ENCODE data around the gene CRY2. TPM values are rescaled to one million over a fixed set of nuclear protein-coding genes. Genes with fewer than 3 reads are reported as not detected.

The CRY2 gene
- total RNA-seq, 4 donors from 2014 or later, result 36.4 to 85.9 (median 37.9) TPM

DNA sequence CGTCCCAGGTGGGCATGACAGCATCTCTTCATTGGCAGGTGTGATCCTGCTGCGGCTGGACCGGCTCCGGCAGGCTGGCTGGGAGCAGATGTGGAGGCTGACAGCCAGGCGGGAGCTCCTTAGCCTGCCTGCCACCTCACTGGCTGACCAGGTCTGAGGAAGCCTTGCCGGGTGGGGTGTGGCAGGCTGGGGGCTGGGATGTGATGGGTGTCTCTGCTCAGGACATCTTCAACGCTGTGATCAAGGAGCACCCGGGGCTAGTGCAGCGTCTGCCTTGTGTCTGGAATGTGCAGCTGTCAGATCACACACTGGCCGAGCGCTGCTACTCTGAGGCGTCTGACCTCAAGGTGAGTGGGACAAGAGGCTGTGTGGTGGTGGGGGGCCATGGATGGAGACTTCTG is 78.7 kb downstream of the CRY2 start:
- TF ChIP-seq, protein P1, sequence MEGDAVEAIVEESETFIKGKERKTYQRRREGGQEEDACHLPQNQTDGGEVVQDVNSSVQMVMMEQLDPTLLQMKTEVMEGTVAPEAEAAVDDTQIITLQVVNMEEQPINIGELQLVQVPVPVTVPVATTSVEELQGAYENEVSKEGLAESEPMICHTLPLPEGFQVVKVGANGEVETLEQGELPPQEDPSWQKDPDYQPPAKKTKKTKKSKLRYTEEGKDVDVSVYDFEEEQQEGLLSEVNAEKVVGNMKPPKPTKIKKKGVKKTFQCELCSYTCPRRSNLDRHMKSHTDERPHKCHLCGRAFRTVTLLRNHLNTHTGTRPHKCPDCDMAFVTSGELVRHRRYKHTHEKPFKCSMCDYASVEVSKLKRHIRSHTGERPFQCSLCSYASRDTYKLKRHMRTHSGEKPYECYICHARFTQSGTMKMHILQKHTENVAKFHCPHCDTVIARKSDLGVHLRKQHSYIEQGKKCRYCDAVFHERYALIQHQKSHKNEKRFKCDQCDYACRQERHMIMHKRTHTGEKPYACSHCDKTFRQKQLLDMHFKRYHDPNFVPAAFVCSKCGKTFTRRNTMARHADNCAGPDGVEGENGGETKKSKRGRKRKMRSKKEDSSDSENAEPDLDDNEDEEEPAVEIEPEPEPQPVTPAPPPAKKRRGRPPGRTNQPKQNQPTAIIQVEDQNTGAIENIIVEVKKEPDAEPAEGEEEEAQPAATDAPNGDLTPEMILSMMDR (IDR thresholded peaks at IDR 0.05 in 4 of 5, conservative IDR thresholded peaks at IDR 0.05 in 1 of 5), result no peak
- TF ChIP-seq POLR2A (IDR thresholded peaks at IDR 0.05), result no peak
- in situ Hi-C loops (cut with MboI; ENCODE audit: low sequenced_read_pairs in 4 of 4), result no loop called here
- no peak overlapping the region for H3K4me3 ChIP-seq
- ATAC-seq (no peak), DNase-seq (no peak)
- peaks cover 27 to 42% (median 33%) of the 10 kb centered on the region in 3 donors for H3K27me3 ChIP-seq
- no peaks in the 10 kb centered on the region for H3K9me3 ChIP-seq
- H3K36me3 ChIP-seq, result no peaks in the 10 kb centered on the region
- no peak overlapping the region for H3K27ac ChIP-seq
- intact Hi-C loops (cut with DNase I; ENCODE audit: low total_unique reads), result no loop called here
- peaks cover 9 to 10% of the 10 kb centered on the region in 2 donors for H3K4me1 ChIP-seq

- no peaks in the 10 kb centered on the region for H3K9me3 ChIP-seq
- intact Hi-C loops (cut with DNase I; ENCODE audit: low total_unique reads) (no loop called here), in situ Hi-C loops (cut with MboI; ENCODE audit: low sequenced_read_pairs in 4 of 4) (no loop called here)
- H3K27ac ChIP-seq, result no peak overlapping the region
- H3K27me3 ChIP-seq, result peaks cover 27 to 42% (median 32%) of the 10 kb centered on the region in 3 donors
- DNase-seq (no peak), ATAC-seq (no peak)
- peaks cover 9 to 10% of the 10 kb centered on the region in 2 donors for H3K4me1 ChIP-seq
- TF ChIP-seq, protein P1 (IDR thresholded peaks at IDR 0.05 in 4 of 5, conservative IDR thresholded peaks at IDR 0.05 in 1 of 5), result no peak
- TF ChIP-seq POLR2A (IDR thresholded peaks at IDR 0.05), result no peak
- no peaks in the 10 kb centered on the region for H3K36me3 ChIP-seq
- H3K4me3 ChIP-seq, result no peak overlapping the region
Observed at GRCh38 chr11:45926536-45927331, 79.5 kb downstream of the CRY2 start.

DNA sequence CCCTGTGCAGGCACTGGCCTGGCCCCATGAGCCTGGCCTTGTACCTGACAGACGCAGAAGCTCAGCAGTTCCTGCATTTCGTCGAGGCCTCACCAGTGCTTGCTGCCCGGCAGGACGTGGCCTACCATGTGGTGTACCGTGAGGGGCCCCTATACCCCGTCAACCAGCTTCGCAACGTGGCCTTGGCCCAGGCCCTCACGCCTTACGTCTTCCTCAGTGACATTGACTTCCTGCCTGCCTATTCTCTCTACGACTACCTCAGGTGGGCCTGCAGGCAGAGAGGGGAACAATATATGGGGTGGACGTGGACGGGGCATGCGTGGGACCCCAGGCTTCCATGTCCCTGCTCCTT is 80.0 kb downstream of the CRY2 start:
- peaks cover 23 to 38% (median 26%) of the 10 kb centered on the region in 3 donors for H3K27me3 ChIP-seq
- no peak for TF ChIP-seq POLR2A (IDR thresholded peaks at IDR 0.05)
- TF ChIP-seq, protein P1 (IDR thresholded peaks at IDR 0.05 in 4 of 5, conservative IDR thresholded peaks at IDR 0.05 in 1 of 5), result no peak
- no peaks in the 10 kb centered on the region for H3K9me3 ChIP-seq
- ATAC-seq, result no peak
- H3K4me3 ChIP-seq, result no peak overlapping the region
- no peak overlapping the region for H3K27ac ChIP-seq
- in situ Hi-C loops (cut with MboI; ENCODE audit: low sequenced_read_pairs in 4 of 4), result no loop called here
- DNase-seq, result no peak
- intact Hi-C loops (cut with DNase I; ENCODE audit: low total_unique reads), result no loop called here
- peaks cover 5 to 10% of the 10 kb centered on the region in 2 donors for H3K4me1 ChIP-seq
- H3K36me3 ChIP-seq, result no peaks in the 10 kb centered on the region

- Histone ChIP-seq H3K4me3 (no peak overlapping the region), H3K9me3 (no peaks in the 10 kb centered on the region), H3K36me3 (no peaks in the 10 kb centered on the region), H3K27ac (no peak overlapping the region), H3K4me1 (peaks cover 3 to 10% of the 10 kb centered on the region in 2 donors), H3K27me3 (peaks cover 17 to 33% (median 21%) of the 10 kb centered on the region in 3 donors)
- intact Hi-C loops (cut with DNase I; ENCODE audit: low total_unique reads) (no loop called here), in situ Hi-C loops (cut with MboI; ENCODE audit: low sequenced_read_pairs in 4 of 4) (no loop called here)
- TF ChIP-seq POLR2A (IDR thresholded peaks at IDR 0.05), result no peak
- ATAC-seq (no peak), DNase-seq (no peak)
Observed at GRCh38 chr11:45927684-45928413, 80.6 kb downstream of the CRY2 start.

GRCh38 chr11:45928535-45929215 is 81.4 kb downstream of the CRY2 start:
- no peak for TF ChIP-seq POLR2A (IDR thresholded peaks at IDR 0.05)
- TF ChIP-seq, protein P1 (IDR thresholded peaks at IDR 0.05 in 4 of 5, conservative IDR thresholded peaks at IDR 0.05 in 1 of 5), result no peak

More at GRCh38 chr11:45928535-45929215, 81.4 kb downstream of the CRY2 start:
- Histone ChIP-seq H3K27ac (no peak overlapping the region), H3K9me3 (no peaks in the 10 kb centered on the region), H3K27me3 (peaks cover 11 to 26% (median 14%) of the 10 kb centered on the region in 3 donors), H3K4me1 (peaks cover 3 to 5% of the 10 kb centered on the region in 2 donors), H3K36me3 (peaks cover 0 to 7% of the 10 kb centered on the region in 2 donors), H3K4me3 (no peak overlapping the region)
- intact Hi-C loops (cut with DNase I; ENCODE audit: low total_unique reads) (no loop called here), in situ Hi-C loops (cut with MboI; ENCODE audit: low sequenced_read_pairs in 4 of 4) (no loop called here)
- DNase-seq, result no peak
- ATAC-seq, result no peak

Measured in gastrocnemius medialis (tissue), 4 donors.